ENCODE results near the gene CHTOP.
"Not testable (repeated sequence)": the region's sequence is repeated elsewhere in the genome, so short reads cannot be mapped to it uniquely, and the experiment has no call there.

CHTOP gene, protein sequence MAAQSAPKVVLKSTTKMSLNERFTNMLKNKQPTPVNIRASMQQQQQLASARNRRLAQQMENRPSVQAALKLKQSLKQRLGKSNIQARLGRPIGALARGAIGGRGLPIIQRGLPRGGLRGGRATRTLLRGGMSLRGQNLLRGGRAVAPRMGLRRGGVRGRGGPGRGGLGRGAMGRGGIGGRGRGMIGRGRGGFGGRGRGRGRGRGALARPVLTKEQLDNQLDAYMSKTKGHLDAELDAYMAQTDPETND

DNA sequence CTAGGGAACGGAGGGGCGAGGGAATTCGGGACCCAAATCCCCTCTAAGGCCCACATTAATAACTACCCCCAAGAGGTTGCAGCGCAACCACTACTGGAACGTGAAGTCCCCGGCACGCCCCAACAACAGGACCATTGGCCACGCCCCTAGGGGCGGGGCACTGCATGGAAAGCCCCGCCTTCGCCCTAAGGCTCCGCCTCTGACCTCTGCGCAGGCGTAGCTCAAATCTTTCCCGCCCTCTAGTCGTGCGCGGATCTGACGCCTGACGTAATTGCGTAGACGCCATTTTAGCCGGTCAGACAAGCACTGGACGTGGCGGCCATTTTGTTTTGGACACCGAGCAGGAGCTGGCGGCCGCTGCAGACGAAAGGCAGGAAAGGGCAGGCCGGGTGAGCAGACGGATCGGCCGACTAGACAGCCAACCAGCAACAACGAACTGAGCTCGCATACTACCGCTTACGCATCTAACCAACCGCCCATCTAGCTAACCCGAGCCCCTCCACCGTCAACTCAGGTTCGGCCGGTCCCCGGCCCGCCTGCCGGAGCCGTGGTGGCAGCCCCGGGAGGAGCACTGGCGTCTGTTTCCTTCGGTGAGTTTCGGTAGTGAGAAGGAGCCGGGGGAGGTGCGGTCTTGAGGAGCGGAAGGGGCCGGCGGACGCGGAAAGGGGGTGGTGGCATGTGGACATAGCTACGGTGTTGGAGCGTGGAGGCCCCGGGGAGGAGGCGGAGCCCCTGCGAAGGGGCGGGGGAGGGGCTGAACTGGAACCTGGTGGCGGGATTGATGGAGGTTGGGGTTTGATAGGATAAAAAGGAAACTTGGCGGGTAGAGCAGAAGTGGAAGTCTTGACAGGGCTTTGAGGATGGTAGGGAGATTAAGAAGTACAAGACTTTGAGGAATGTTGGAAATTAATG is at the start of gene CHTOP:
Gene CHTOP (plus strand): TSS at position 313 of the 912 bp plus-strand sequence. CDS start 2,523 bp downstream, outside the sequence.
- TF ChIP-seq, protein P1, sequence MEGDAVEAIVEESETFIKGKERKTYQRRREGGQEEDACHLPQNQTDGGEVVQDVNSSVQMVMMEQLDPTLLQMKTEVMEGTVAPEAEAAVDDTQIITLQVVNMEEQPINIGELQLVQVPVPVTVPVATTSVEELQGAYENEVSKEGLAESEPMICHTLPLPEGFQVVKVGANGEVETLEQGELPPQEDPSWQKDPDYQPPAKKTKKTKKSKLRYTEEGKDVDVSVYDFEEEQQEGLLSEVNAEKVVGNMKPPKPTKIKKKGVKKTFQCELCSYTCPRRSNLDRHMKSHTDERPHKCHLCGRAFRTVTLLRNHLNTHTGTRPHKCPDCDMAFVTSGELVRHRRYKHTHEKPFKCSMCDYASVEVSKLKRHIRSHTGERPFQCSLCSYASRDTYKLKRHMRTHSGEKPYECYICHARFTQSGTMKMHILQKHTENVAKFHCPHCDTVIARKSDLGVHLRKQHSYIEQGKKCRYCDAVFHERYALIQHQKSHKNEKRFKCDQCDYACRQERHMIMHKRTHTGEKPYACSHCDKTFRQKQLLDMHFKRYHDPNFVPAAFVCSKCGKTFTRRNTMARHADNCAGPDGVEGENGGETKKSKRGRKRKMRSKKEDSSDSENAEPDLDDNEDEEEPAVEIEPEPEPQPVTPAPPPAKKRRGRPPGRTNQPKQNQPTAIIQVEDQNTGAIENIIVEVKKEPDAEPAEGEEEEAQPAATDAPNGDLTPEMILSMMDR (IDR thresholded peaks at IDR 0.05; ENCODE audit: extremely low read depth, missing control alignments) = no peak
- peak; percentile 93 for DNase-seq (ENCODE audit: low spot score)

DNA sequence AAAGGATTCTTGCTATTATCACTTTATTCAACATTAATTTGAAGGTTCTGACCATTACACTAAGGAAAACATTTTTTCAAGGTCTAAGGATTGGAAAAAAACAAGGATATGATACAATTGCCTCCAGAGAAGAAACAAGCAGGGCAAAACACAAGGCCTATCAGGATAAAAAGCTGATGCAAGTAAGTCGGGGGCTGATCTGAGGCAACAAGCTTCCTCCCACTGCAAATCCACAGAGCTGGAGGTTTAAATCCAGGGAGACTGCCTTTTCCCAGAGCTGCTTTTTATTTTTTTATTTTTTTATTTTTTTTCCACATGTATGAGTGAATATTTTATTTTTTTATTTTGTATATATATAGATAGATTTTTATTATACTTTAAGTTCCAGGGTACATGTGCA is 48.9 kb upstream of the CHTOP start:
- TF ChIP-seq, protein P1 (IDR thresholded peaks at IDR 0.05; ENCODE audit: extremely low read depth, missing control alignments) = no peak
- no peak for DNase-seq (ENCODE audit: low spot score)

DNA sequence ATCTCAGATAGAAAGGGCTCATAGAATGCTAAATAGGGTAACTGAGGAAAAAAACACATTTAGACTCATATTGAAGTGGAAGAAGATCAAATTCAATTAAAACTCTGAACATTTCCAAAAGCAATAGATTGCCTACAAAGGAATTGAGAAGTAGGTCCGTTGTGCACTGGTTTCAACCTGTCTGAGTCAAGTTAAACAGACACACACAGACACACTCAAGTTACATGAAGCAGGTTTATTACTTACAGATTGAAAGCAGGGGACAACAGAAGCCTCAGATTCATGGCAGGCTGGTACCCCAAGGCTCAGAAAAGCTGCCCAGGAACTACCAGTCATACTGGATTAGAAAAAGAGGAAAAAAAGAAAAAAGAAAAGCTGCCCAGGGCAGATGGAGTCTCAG is 47.5 kb upstream of the CHTOP start:
- TF ChIP-seq, protein P1 (IDR thresholded peaks at IDR 0.05; ENCODE audit: extremely low read depth, missing control alignments) = no peak
- DNase-seq (ENCODE audit: low spot score) = no peak

DNA sequence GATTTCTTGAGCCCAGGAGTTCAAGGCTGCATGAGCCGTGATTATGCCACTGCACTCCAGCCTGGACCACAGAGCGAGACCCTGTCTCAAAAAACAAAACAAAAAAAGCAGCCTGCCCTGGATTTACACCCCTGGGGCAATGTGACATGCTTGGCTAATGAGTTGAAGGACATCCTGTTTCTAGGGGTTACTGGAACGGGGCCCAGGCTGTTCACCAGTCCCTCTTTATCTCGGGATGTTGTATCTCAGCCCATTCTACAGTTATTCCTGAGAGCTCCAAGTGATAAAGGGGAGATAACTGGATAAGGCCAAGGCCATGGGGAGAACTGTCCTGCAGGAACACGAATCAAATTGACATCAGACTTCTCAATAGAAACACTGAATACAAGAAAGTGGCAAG is 46.6 kb upstream of the CHTOP start:
- DNase-seq (ENCODE audit: low spot score) = no peak
- TF ChIP-seq, protein P1 (IDR thresholded peaks at IDR 0.05; ENCODE audit: extremely low read depth, missing control alignments) = no peak

DNA sequence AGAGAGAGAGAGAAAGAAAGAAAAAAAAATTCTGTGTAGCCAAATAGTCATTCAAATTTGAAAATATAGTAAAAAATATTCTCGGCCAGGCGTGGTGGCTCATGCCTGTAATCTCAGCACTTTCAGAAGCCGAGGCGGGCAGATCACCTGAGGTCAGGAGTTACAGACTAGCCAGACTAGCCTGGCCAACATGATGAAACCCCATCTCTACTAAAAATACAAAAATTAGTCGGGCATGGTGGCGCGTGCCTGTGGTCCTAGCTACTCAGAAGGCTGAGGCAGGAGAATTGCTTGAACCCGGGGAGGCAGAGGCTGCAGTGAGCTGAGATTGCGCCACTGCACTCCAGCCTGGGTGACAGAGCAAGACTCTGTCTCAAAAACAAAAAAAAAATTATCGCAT is 45.8 kb upstream of the CHTOP start:
- not testable (repeated sequence) for DNase-seq (ENCODE audit: low spot score)

DNA sequence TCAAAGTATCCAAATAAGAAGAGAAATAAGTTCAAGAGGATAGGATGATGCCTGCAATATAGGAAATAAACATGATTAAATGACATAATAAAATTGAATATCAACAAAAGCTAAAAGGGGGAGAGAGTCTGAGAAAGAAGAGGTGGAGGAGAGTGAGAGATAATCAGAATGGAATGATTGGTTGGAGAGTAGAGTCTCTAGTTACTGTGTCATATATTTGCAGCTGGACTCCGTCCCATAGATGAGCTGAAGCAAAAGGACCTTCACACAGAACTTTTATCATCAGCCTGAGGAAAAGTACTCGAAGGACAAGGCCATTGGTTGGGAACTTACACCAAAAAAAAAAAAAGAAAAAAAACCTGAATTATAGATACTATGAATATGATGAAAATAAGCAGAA is 45.4 kb upstream of the CHTOP start:
- TF ChIP-seq, protein P1 (IDR thresholded peaks at IDR 0.05; ENCODE audit: extremely low read depth, missing control alignments) = no peak
- no peak for DNase-seq (ENCODE audit: low spot score)

DNA sequence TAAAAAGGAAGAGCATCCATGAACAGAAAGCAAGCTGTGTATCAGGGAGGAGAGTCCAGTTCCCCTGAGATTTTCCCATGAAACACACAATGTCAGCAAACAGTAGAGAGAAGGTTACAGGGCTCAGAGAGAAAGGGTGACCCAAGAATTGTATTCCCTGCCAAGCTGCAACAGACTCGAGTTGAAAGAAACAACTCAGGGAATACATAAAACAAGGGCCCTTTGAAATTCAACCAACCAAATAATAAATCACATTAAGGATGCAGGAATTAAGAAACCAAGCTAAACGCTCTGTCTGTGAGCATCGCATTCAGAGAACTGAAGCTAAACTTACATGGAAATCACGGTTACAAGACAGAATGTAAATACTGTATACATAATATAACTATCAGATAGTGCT is 41.1 kb upstream of the CHTOP start:
- TF ChIP-seq, protein P1 (IDR thresholded peaks at IDR 0.05; ENCODE audit: extremely low read depth, missing control alignments) = no peak
- no peak for DNase-seq (ENCODE audit: low spot score)
